Measurements from ENCODE around the gene MACF1.

MACF1 gene

GRCh38 chr1:39213511-39214002 lies 9.1 kb downstream of the MACF1 start:
- no peak for DNase-seq (ENCODE audit: low spot score)

- no peak for DNase-seq (ENCODE audit: low spot score)
Measured at GRCh38 chr1:39214021-39214713, 9.7 kb downstream of the MACF1 start.

- no peak for DNase-seq (ENCODE audit: low spot score)
Measured at GRCh38 chr1:39214714-39214997, 10.2 kb downstream of the MACF1 start.

GRCh38 chr1:39214998-39215873 lies 10.7 kb downstream of the MACF1 start:
- peak; percentile 69 for DNase-seq (ENCODE audit: low spot score)

GRCh38 chr1:39216771-39217170 lies 12.3 kb downstream of the MACF1 start:
- DNase-seq (ENCODE audit: low spot score): no peak

- no peak for DNase-seq (ENCODE audit: low spot score)
Measured at GRCh38 chr1:39220891-39221870, 16.7 kb downstream of the MACF1 start.

- DNase-seq (ENCODE audit: low spot score): no peak
Measured at GRCh38 chr1:39224295-39224829, 19.9 kb downstream of the MACF1 start.

GRCh38 chr1:39226836-39227235 lies 22.3 kb downstream of the MACF1 start:
- DNase-seq (ENCODE audit: low spot score): no peak

- DNase-seq (ENCODE audit: low spot score): no peak
Measured at GRCh38 chr1:39228252-39228651, 23.8 kb downstream of the MACF1 start.

GRCh38 chr1:39229504-39229903 lies 25.0 kb downstream of the MACF1 start:
- DNase-seq (ENCODE audit: low spot score): no peak

- DNase-seq (ENCODE audit: low spot score): peak; percentile 41
Measured at GRCh38 chr1:39230261-39231190, 26.0 kb downstream of the MACF1 start.

- DNase-seq (ENCODE audit: low spot score): no peak
Measured at GRCh38 chr1:39236971-39237370, 32.5 kb downstream of the MACF1 start.

GRCh38 chr1:39238476-39238875 lies 34.0 kb downstream of the MACF1 start:
- DNase-seq (ENCODE audit: low spot score): no peak

- no peak for DNase-seq (ENCODE audit: low spot score)
Measured at GRCh38 chr1:39239968-39240367, 35.5 kb downstream of the MACF1 start.

- DNase-seq (ENCODE audit: low spot score): no peak
Measured at GRCh38 chr1:39243302-39243701, 38.8 kb downstream of the MACF1 start.

GRCh38 chr1:39250460-39251240 lies 46.2 kb downstream of the MACF1 start:
- DNase-seq (ENCODE audit: low spot score): no peak

GRCh38 chr1:39255222-39255621 lies 50.7 kb downstream of the MACF1 start:
- DNase-seq (ENCODE audit: low spot score): no peak

- peak; percentile 73 for DNase-seq (ENCODE audit: low spot score)
Measured at GRCh38 chr1:39258146-39258924, 53.8 kb downstream of the MACF1 start.

- no peak for DNase-seq (ENCODE audit: low spot score)
Measured at GRCh38 chr1:39258925-39259244, 54.4 kb downstream of the MACF1 start.
